Measurements from ENCODE around the gene APH1B. TPM values are rescaled to one million over a fixed set of nuclear protein-coding genes. Genes with fewer than 3 reads are reported as not detected.
"Not testable (repeated sequence)": the region's sequence is repeated elsewhere in the genome, so short reads cannot be mapped to it uniquely, and the experiment has no call there.

The APH1B gene
- total RNA-seq, 4 donors from 2014 or later = 8.1 to 18.7 (median 11.5) TPM

GRCh38 chr15:63339836-63340235 lies 62.4 kb downstream of the APH1B start:
- H3K9me3 ChIP-seq = no peaks in the 10 kb centered on the region
- no peak for TF ChIP-seq CTCF (IDR thresholded peaks at IDR 0.05)
- TF ChIP-seq EP300 (IDR thresholded peaks at IDR 0.05) = no peak
- no peak for TF ChIP-seq POLR2A (IDR thresholded peaks at IDR 0.05)
- TF ChIP-seq POLR2AphosphoS5 (IDR thresholded peaks at IDR 0.05) = no peak
- no peak overlapping the region for H3K4me3 ChIP-seq
- WGBS, 2 donors (ENCODE audit: low coverage in 1 of 2) = 38 to 64% methylated on average over 1 of the region's 1 CpG
- H3K36me3 ChIP-seq = peaks cover 0 to 24% of the 10 kb centered on the region in 2 donors
- H3K27ac ChIP-seq = no peak overlapping the region
- no peaks in the 10 kb centered on the region for H3K27me3 ChIP-seq
- H3K4me1 ChIP-seq = no peaks in the 10 kb centered on the region
- ATAC-seq = no peak

GRCh38 chr15:63340353-63340752 lies 62.9 kb downstream of the APH1B start:
- Histone ChIP-seq H3K27me3 (no peaks in the 10 kb centered on the region), H3K4me3 (no peak overlapping the region), H3K4me1 (no peaks in the 10 kb centered on the region), H3K27ac (no peak overlapping the region), H3K9me3 (no peaks in the 10 kb centered on the region), H3K36me3 (peaks cover 0 to 24% of the 10 kb centered on the region in 2 donors)
- WGBS, 2 donors (ENCODE audit: low coverage in 1 of 2) = 69 to 70% methylated on average over 2 to 6 of the region's 8 CpGs
- ATAC-seq = no peak
- TF ChIP-seq CTCF (IDR thresholded peaks at IDR 0.05) (no peak), POLR2A (IDR thresholded peaks at IDR 0.05) (no peak), POLR2AphosphoS5 (IDR thresholded peaks at IDR 0.05) (no peak), EP300 (IDR thresholded peaks at IDR 0.05) (no peak)

GRCh38 chr15:63340878-63341277 lies 63.5 kb downstream of the APH1B start:
- no peaks in the 10 kb centered on the region for H3K27me3 ChIP-seq
- ATAC-seq = no peak
- H3K4me1 ChIP-seq = no peaks in the 10 kb centered on the region
- WGBS, 2 donors (ENCODE audit: low coverage in 1 of 2) = 50 to 100% methylated on average over 1 of the region's 3 CpGs
- TF ChIP-seq CTCF (IDR thresholded peaks at IDR 0.05) (no peak), EP300 (IDR thresholded peaks at IDR 0.05) (no peak), POLR2AphosphoS5 (IDR thresholded peaks at IDR 0.05) (no peak), POLR2A (IDR thresholded peaks at IDR 0.05) (no peak)
- no peak overlapping the region for H3K4me3 ChIP-seq
- H3K27ac ChIP-seq = no peak overlapping the region
- H3K36me3 ChIP-seq = peaks cover 0 to 24% of the 10 kb centered on the region in 2 donors
- H3K9me3 ChIP-seq = no peaks in the 10 kb centered on the region

DNA sequence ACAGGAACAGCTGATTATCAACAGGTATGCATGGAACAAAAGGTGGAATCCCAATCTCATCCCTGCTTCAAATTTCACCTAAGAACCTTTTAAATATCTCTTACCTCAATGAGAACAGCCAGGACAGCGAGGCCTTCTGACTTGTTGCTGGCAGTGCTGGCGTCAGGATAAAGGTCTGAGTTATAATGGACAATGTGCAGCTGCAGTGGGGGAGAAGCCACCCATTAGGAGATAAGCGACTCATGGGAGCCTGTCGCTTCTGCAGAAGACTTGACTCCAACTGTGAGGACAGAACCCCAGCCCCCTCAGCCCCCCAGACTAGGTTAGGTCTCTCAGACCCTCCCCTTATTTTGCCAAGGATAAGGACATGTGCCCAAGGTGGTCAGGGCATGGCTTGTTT lies 64.5 kb downstream of the APH1B start:
- H3K9me3 ChIP-seq = no peaks in the 10 kb centered on the region
- H3K27me3 ChIP-seq = no peaks in the 10 kb centered on the region
- no peak overlapping the region for H3K27ac ChIP-seq
- peaks cover 0 to 5% (median 0%) of the 10 kb centered on the region in 3 donors for H3K4me1 ChIP-seq
- H3K36me3 ChIP-seq = peaks cover 0 to 24% of the 10 kb centered on the region in 2 donors
- ATAC-seq = no peak
- TF ChIP-seq CTCF (IDR thresholded peaks at IDR 0.05) (no peak), EP300 (IDR thresholded peaks at IDR 0.05) (no peak), POLR2AphosphoS5 (IDR thresholded peaks at IDR 0.05) (no peak), POLR2A (IDR thresholded peaks at IDR 0.05) (no peak)
- WGBS, 2 donors (ENCODE audit: low coverage in 1 of 2) = 96% methylated on average over 4 of the region's 4 CpGs; no CpG with 5 or more reads in 1 of the 2 donors
- H3K4me3 ChIP-seq = no peak overlapping the region

GRCh38 chr15:63342996-63343562 lies 65.7 kb downstream of the APH1B start:
- Histone ChIP-seq H3K4me1 (peaks cover 0 to 17% (median 0%) of the 10 kb centered on the region in 3 donors), H3K36me3 (peaks cover 0 to 24% of the 10 kb centered on the region in 2 donors)
- not testable (repeated sequence) for ATAC-seq, H3K4me3 ChIP-seq, H3K27me3 ChIP-seq, H3K27ac ChIP-seq, H3K9me3 ChIP-seq
- 87 to 91% methylated on average over 3 to 5 of the region's 11 CpGs for WGBS, 2 donors (ENCODE audit: low coverage in 1 of 2)

Data from gastroesophageal sphincter (tissue), 4 donors.